Endothelial cell of umbilical vein (primary cell): ENCODE measurements around the gene CACNA2D2. TPM values are rescaled to one million over a fixed set of nuclear protein-coding genes. Genes with fewer than 3 reads are reported as not detected.

Experiments
- BruUV-seq: library from RNA; stranded (reverse); fragments of 400-500 nt; replicated peaks from 2 replicates; lab custom pipeline; 2021; lab: Mats Ljungman, UMichigan
- CTCF ChIA-PET: fragments of 300-600, 350-600 bp; sonication (Branson Sonifier 250); formaldehyde crosslinking; loops from one replicate; lab custom pipeline; 2021; ENCODE audit warnings: antibody characterized with exemption, inconsistent platforms; lab: Charles Lee
- POLR2A ChIA-PET: fragments of 300-600, 350-600 bp; sonication (Branson Sonifier 250); formaldehyde crosslinking; loops from one replicate; lab custom pipeline; 2021; ENCODE audit warnings: antibody characterized with exemption, inconsistent platforms; lab: Charles Lee
- DNase-seq: peaks from one replicate; pipeline ENCODE4 v3.0.0-alpha.2; 2011; ENCODE audit warnings: low read depth, low spot score
- FAIRE-seq: peaks from 2 replicates; lab custom pipeline; 2011; peaks lifted over from hg19 to GRCh38; lab: Jason Lieb, UNC
- H2AFZ ChIP-seq: 2 replicates; pipeline ENCODE4 v1.6.0; 2012; ENCODE audit warnings: low read depth, low read length, control low read depth, inconsistent platforms
- H3K27ac ChIP-seq: 2 replicates; pipeline ENCODE4 v1.5.1; 2011; ENCODE audit warnings: low read depth, mild to moderate bottlenecking, control low read depth, low read length, moderate library complexity; ENCODE audit not compliant: insufficient read depth
- H3K27me3 ChIP-seq, 2 experiments: 2 replicates each; pipeline versions ENCODE4 v1.6.0 to v1.6.1; 2011; ENCODE audit warnings: low read length in 2 of 2, mixed read lengths in 1 of 2; ENCODE audit not compliant: control insufficient read depth in 2 of 2, insufficient read depth in 2 of 2
- H3K36me3 ChIP-seq, 2 experiments: 2 replicates in 1 of 2; 3 replicates in 1 of 2; pipeline ENCODE4 v1.5.1; 2011; ENCODE audit warnings: low read length in 2 of 2, mild to moderate bottlenecking in 1 of 2, moderate library complexity in 1 of 2; ENCODE audit not compliant: control insufficient read depth in 2 of 2, insufficient read depth in 2 of 2; ENCODE audit errors: extremely low read depth in 1 of 2
- H3K4me1 ChIP-seq: 3 replicates; pipeline ENCODE4 v1.5.1; 2011; ENCODE audit warnings: mild to moderate bottlenecking, low read length; ENCODE audit not compliant: control insufficient read depth, insufficient read depth; ENCODE audit errors: extremely low read depth
- H3K4me2 ChIP-seq: 2 replicates; pipeline ENCODE4 v1.6.1; 2011; ENCODE audit warnings: low read length, control low read depth, mixed read lengths; ENCODE audit not compliant: insufficient read depth
- H3K4me3 ChIP-seq, 3 experiments: fragments of 200-600 bp in 1 of 3; sonication (generic), shearing (Covaris generic) in 1 of 3; replicated peaks in 1 of 3; 2 replicates each; pipeline ENCODE4 v1.5.1; 2011 to 2016; ENCODE audit warnings: control low read depth in 3 of 3, low read length in 3 of 3, mild to moderate bottlenecking in 2 of 3, inconsistent platforms in 1 of 3, low read depth in 1 of 3, moderate library complexity in 1 of 3; ENCODE audit not compliant: insufficient read depth in 1 of 3
- H3K79me2 ChIP-seq: 2 replicates; pipeline ENCODE4 v1.6.0; 2012; ENCODE audit warnings: low read length, inconsistent platforms; ENCODE audit not compliant: control insufficient read depth, insufficient read depth
- H3K9ac ChIP-seq: replicated peaks from 2 replicates; pipeline ENCODE3; 2011; ENCODE audit warnings: low read length, control low read depth; ENCODE audit not compliant: insufficient read depth; ENCODE audit errors: extremely low read depth
- H3K9me1 ChIP-seq: replicated peaks from 3 replicates; pipeline ENCODE4 v1.6.0; 2011; ENCODE audit warnings: mild to moderate bottlenecking, low read length; ENCODE audit not compliant: control insufficient read depth, insufficient read depth; ENCODE audit errors: extremely low read depth
- H3K9me3 ChIP-seq: replicated peaks from 2 replicates; pipeline ENCODE4 v1.5.1; 2012; ENCODE audit warnings: low read length, inconsistent platforms; ENCODE audit not compliant: control insufficient read depth, insufficient read depth
- H4K20me1 ChIP-seq: replicated peaks from 2 replicates; pipeline ENCODE3; 2011; ENCODE audit warnings: mild to moderate bottlenecking, low read length; ENCODE audit not compliant: control insufficient read depth, insufficient read depth; ENCODE audit errors: extremely low read depth
- GATA2 ChIP-seq: IDR thresholded peaks from 2 replicates; pipeline ENCODE4 v1.7.0; 2011; ENCODE audit warnings: low read depth, mild to moderate bottlenecking, moderate library complexity, mixed read lengths, low read length; ENCODE audit not compliant: insufficient read length, insufficient read depth
- MAX ChIP-seq: IDR thresholded peaks from 2 replicates; pipeline ENCODE4 v1.6.1; 2011; ENCODE audit not compliant: insufficient read depth, insufficient read length
- MYC ChIP-seq: IDR thresholded peaks from one replicate; pipeline ENCODE4 v1.6.1; 2011; ENCODE audit warnings: mild to moderate bottlenecking, low read depth, low read length
- dilution Hi-C: fragments of 300-500 bp; cut with MboI; formaldehyde crosslinking; loops from one replicate; pipeline ENCODE4 v1.15.0; 2019; ENCODE audit warnings: low sequenced_read_pairs; ENCODE audit not compliant: extremely low pct_ligation_motif_present
- intact Hi-C: fragments of 100-400 bp; cut with micrococcal nuclease; formaldehyde crosslinking; loops from one replicate; pipeline ENCODE4 v1.10.0; 2022
- polyA plus RNA-seq, 4 experiments: library from polyadenylated mRNA; depleted of rRNA in 3 of 4; stranded (reverse) in 3 of 4; unstranded in 1 of 4; fragments of >200 nt; gene quantifications; 2 replicates each; pipeline versions ENCODE4 v1.2.1 to v1.2.3, GENCODE V29; 2011 to 2012; ENCODE audit warnings: missing spikeins in 1 of 4
- total RNA-seq: library from RNA; stranded (reverse); gene quantifications from 2 replicates; pipeline ENCODE4 v1.2.3, GENCODE V29; 2021

The CACNA2D2 gene
- total and polyA plus RNA-seq, 2 donors (not counting 3 experiments of a cell fraction or from before 2014, with no cell fraction given), result 0.15 TPM; not detected in 1

DNA sequence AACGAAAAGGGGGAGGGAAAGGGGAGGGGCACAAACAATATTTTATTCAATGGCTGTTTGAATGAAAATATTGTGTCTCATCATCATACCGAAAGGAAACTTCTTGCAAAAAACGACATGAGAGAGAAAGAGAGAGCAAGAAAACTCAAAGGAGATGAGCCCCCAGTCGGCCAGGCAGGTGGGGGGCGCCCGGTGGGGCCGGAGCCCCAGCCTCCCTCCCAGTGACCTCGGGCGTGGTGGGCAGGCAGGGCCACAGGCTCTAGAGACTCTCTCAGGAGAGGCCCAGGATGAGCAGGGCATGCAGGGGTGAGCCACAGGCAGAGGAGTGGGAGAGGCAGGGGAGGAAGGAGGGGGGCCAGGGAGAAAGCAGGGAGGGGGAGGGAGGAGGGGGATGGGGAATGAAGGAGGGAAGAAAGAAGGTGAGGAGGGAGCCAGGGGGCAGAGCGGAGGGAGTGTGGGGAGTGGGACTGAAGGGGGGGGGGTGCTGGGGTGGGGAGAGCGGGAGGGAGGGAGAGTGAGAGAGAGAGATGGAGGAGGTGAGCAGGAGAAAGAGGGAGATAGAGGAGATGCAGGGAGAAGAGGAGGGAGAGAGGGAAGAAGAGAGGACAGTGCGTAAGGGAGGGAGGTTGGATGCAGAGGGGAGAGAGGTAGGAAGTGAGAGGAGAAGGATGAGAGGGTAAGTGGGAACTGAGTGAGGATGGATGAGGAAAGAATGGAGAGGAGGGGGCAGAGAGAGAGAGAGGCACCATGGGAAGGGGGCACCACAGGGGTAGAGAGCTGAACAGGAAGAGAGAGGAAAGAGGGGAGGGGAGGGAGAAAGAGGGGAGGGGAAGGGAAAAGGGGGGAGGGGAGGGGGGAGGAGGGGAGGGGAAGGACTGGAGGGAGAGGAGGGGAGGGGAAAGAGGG is 130.0 kb downstream of the CACNA2D2 start:
- no peak overlapping the region for H2AFZ ChIP-seq
- ChIA-PET POLR2A (no interaction called here), CTCF (interaction anchor here (1.3 kb wide), 1 partner anchor 169 kb away, joined by 3 read pairs; no protein-coding TSS in a partner anchor)
- H3K4me3 ChIP-seq, result no peak overlapping the region
- DNase-seq (no peak), FAIRE-seq (no peak)
- H3K27me3 ChIP-seq, result peaks cover 0 to 2% of the 10 kb centered on the region in 2 experiments
- no peaks in the 10 kb centered on the region for H3K9me3 ChIP-seq
- dilution Hi-C loops (no loop called here), intact Hi-C loops (no loop called here)
- H3K9me1 ChIP-seq, result no peaks in the 10 kb centered on the region
- no peak overlapping the region for H3K9ac ChIP-seq
- H3K36me3 ChIP-seq, result no peaks in the 10 kb centered on the region
- H3K27ac ChIP-seq, result no peak overlapping the region
- no peaks in the 10 kb centered on the region for H3K79me2 ChIP-seq
- H3K4me1 ChIP-seq, result no peaks in the 10 kb centered on the region
- H4K20me1 ChIP-seq, result no peaks in the 10 kb centered on the region
- no peak overlapping the region for H3K4me2 ChIP-seq
- TF ChIP-seq MAX (no peak), MYC (no peak)
- BruUV-seq, result no TSS peak

DNA sequence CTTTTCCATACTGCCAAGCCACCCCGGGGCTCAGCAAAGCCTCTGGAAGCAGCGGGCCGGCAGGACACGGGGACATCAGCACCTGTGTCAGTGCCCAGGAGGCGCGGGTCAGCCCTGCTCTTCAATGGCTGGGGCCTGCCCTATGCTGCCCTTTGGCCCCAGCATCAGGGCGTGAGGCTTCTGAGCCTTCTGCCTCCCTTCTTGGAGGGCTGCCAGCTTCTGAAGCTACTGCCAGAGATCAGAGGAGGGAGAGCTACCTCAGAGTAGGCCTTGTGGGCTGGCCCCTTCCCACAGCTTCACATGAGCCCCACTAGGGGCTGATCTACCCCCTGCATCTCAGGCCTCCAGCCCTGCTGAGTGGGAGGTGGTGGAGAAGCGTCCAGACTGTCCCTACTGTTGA is 131.1 kb downstream of the CACNA2D2 start:
- H3K9me3 ChIP-seq, result no peaks in the 10 kb centered on the region
- no peaks in the 10 kb centered on the region for H3K4me1 ChIP-seq
- ChIA-PET CTCF (interaction anchor here (1.3 kb wide), 1 partner anchor 170 kb away, joined by 3 read pairs; no protein-coding TSS in a partner anchor), POLR2A (no interaction called here)
- no peaks in the 10 kb centered on the region for H3K36me3 ChIP-seq
- TF ChIP-seq GATA2, result no peak
- no peak overlapping the region for H3K9ac ChIP-seq
- dilution Hi-C loops (no loop called here), intact Hi-C loops (no loop called here)
- H3K27ac ChIP-seq, result no peak overlapping the region
- FAIRE-seq (no peak), DNase-seq (no peak)
- no peak overlapping the region for H3K4me3 ChIP-seq
- H4K20me1 ChIP-seq, result no peaks in the 10 kb centered on the region
- BruUV-seq, result no TSS peak
- no peak overlapping the region for H2AFZ ChIP-seq
- no peak overlapping the region for H3K4me2 ChIP-seq
- no peaks in the 10 kb centered on the region for H3K9me1 ChIP-seq
- H3K79me2 ChIP-seq, result no peaks in the 10 kb centered on the region
- H3K27me3 ChIP-seq, result peaks cover 0 to 2% of the 10 kb centered on the region in 2 experiments
